ENCODE measurements around the gene TAS2R3. TPM values are rescaled to one million over a fixed set of nuclear protein-coding genes. Genes with fewer than 3 reads are reported as not detected.

The TAS2R3 gene
- polyA plus RNA-seq, 6 donors from 2014 or later: not detected

Other genes starting within 250 kb of the TAS2R3 start
- gene AGK, start 212.7 kb upstream of the TAS2R3 start, polyA plus RNA-seq (ENCODE audit: low read depth in 6 of 6): 10 to 100 TPM; 16.5 to 25.1 (median 18.1) TPM
- 10 to 100 TPM; 11.4 to 32.2 (median 22.9) TPM for gene DENND11, start 61.9 kb upstream of the TAS2R3 start, polyA plus RNA-seq (ENCODE audit: low read depth in 6 of 6)
- gene WEE2, start 55.7 kb upstream of the TAS2R3 start, polyA plus RNA-seq (ENCODE audit: low read depth in 6 of 6): under 1 TPM in 1 of 6 donors, not detected in 5; 0.52 TPM
- gene SSBP1, start 25.7 kb upstream of the TAS2R3 start, polyA plus RNA-seq (ENCODE audit: low read depth in 6 of 6): 100 to 1,000 TPM; 246 to 345 (median 302) TPM
- under 1 TPM in 1 of 6 donors, not detected in 5; 0.10 TPM for gene TAS2R4, start 12.6 kb downstream of the TAS2R3 start, polyA plus RNA-seq (ENCODE audit: low read depth in 6 of 6)
- under 1 TPM in 3 of 6 donors, not detected in 3; 0.25 to 0.64 (median 0.36) TPM for gene TAS2R5, start 26.1 kb downstream of the TAS2R3 start, polyA plus RNA-seq (ENCODE audit: low read depth in 6 of 6)
- gene PRSS37, start 77.4 kb downstream of the TAS2R3 start, polyA plus RNA-seq (ENCODE audit: low read depth in 6 of 6): not detected
- not detected for gene OR9A4, start 152.3 kb downstream of the TAS2R3 start, polyA plus RNA-seq (ENCODE audit: low read depth in 6 of 6)
- gene CLEC5A, start 182.9 kb downstream of the TAS2R3 start, polyA plus RNA-seq (ENCODE audit: low read depth in 6 of 6): under 1 TPM in 1 of 6 donors, not detected in 5; 0.08 TPM
- gene TAS2R38, start 209.7 kb downstream of the TAS2R3 start, polyA plus RNA-seq (ENCODE audit: low read depth in 6 of 6): not detected
- under 1 TPM in 1 of 6 donors, not detected in 5; 0.09 TPM for gene MGAM, start 231.8 kb downstream of the TAS2R3 start, polyA plus RNA-seq (ENCODE audit: low read depth in 6 of 6)

All from naive B cell (primary cell).